ENCODE data around the gene BRME1.

DNA sequence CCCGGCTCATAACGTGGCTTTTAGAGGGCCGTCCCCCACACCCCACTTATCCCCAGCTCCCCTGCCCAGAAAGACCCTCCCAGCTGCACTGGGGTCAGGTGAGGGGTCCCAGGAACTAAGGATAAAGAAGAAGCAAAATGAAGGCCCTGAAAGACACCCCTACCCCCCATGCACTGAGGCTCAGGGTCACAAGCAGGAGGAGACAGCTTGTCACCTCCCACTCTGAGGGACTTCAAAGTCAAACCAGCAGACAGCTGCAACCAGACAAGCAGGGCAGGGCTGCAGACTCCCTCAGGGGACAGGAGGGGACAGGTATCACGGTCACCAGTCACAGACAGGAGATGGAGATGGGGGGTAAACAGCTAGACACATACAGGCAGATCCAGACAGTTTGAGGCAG, 35.0 kb downstream of the BRME1 start:
- TF ChIP-seq, protein P1, sequence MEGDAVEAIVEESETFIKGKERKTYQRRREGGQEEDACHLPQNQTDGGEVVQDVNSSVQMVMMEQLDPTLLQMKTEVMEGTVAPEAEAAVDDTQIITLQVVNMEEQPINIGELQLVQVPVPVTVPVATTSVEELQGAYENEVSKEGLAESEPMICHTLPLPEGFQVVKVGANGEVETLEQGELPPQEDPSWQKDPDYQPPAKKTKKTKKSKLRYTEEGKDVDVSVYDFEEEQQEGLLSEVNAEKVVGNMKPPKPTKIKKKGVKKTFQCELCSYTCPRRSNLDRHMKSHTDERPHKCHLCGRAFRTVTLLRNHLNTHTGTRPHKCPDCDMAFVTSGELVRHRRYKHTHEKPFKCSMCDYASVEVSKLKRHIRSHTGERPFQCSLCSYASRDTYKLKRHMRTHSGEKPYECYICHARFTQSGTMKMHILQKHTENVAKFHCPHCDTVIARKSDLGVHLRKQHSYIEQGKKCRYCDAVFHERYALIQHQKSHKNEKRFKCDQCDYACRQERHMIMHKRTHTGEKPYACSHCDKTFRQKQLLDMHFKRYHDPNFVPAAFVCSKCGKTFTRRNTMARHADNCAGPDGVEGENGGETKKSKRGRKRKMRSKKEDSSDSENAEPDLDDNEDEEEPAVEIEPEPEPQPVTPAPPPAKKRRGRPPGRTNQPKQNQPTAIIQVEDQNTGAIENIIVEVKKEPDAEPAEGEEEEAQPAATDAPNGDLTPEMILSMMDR (IDR thresholded peaks at IDR 0.05; ENCODE audit: insufficient read depth, low read length, poor library complexity, severe bottlenecking), result no peak
- TF ChIP-seq EZH2phosphoT487 (conservative IDR thresholded peaks at IDR 0.05; ENCODE audit: low read length), result no peak
